GM12878 (cell line): ENCODE measurements around the gene REEP3. TPM values are rescaled to one million over a fixed set of nuclear protein-coding genes. Genes with fewer than 3 reads are reported as not detected.

ENCODE experiments used
- ATAC-seq: fragments of 200-7000 bp; cut with Tn5 transposase; 3 replicates; pipeline ENCODE4 v1.9.1; 2020; ENCODE audit warnings: mild to moderate bottlenecking, moderate library complexity
- Bru-seq: library from RNA; stranded (reverse); fragments of 400-500 nt; gene quantifications from one replicate; lab custom pipeline; 2021; lab: Mats Ljungman, UMichigan
- BruChase-seq, 2 experiments: library from RNA; stranded (reverse); fragments of 400-500 nt; gene quantifications; one replicate each; lab custom pipeline; 2021; lab: Mats Ljungman, UMichigan
- BruUV-seq: library from RNA; stranded (reverse); fragments of 400-500 nt; replicated peaks from 2 replicates; lab custom pipeline; 2021; lab: Mats Ljungman, UMichigan
- CTCF ChIA-PET: fragments of 300-600 bp; sonication (Branson Sonifier 250); formaldehyde crosslinking; extraction: SDS; loops from one replicate; lab custom pipeline; 2021; ENCODE audit warnings: inconsistent platforms; lab: Yijun Ruan, JAX
- POLR2A ChIA-PET: fragments of 350-600 bp; formaldehyde crosslinking; extraction: SDS; loops from one replicate; lab custom pipeline; 2021; ENCODE audit warnings: inconsistent platforms; lab: Charles Lee
- RAD21 ChIA-PET: fragments of 300-600 bp; sonication (Branson Sonifier 250); formaldehyde crosslinking; loops from one replicate; lab custom pipeline; 2023; ENCODE audit warnings: antibody characterized with exemption; ENCODE audit not compliant: unreplicated experiment; lab: Charles Lee
- SMC1A ChIA-PET: fragments of 300-600 bp; sonication (Branson Sonifier 250); formaldehyde crosslinking; loops from one replicate; lab custom pipeline; 2023; ENCODE audit not compliant: unreplicated experiment, uncharacterized antibody; lab: Charles Lee
- DNase-seq: peaks from one replicate; pipeline ENCODE4 v3.0.0-alpha.2; 2011; ENCODE audit warnings: low read depth, low spot score
- FAIRE-seq: peaks from 3 replicates; lab custom pipeline; 2011; peaks lifted over from hg19 to GRCh38; lab: Jason Lieb, UNC
- H2AFZ ChIP-seq: 2 replicates; pipeline ENCODE4 v1.6.0; 2011; ENCODE audit warnings: low read depth, low read length, control low read depth; ENCODE audit not compliant: control insufficient read depth
- H3K27ac ChIP-seq: 2 replicates; pipeline ENCODE4 v1.5.1; 2011; ENCODE audit warnings: control low read depth; ENCODE audit not compliant: control insufficient read depth, insufficient read depth
- H3K27me3 ChIP-seq, 2 experiments: replicated peaks in 1 of 2; 2 replicates each; pipeline versions ENCODE4 v1.6.0 to v1.6.1; 2011; ENCODE audit warnings: low read length in 1 of 2; ENCODE audit not compliant: control insufficient read depth in 2 of 2, insufficient read depth in 2 of 2
- H3K36me3 ChIP-seq, 2 experiments: 2 replicates each; pipeline ENCODE4 v1.5.1; 2011; ENCODE audit warnings: low read length in 1 of 2; ENCODE audit not compliant: control insufficient read depth in 2 of 2, insufficient read depth in 2 of 2
- H3K4me1 ChIP-seq: 2 replicates; pipeline ENCODE4 v1.6.1; 2011; ENCODE audit warnings: mild to moderate bottlenecking, low read length, moderate library complexity, mixed read lengths; ENCODE audit not compliant: control insufficient read depth, insufficient read depth
- H3K4me2 ChIP-seq: 2 replicates; pipeline ENCODE4 v1.6.0; 2011; ENCODE audit warnings: control low read depth; ENCODE audit not compliant: control insufficient read depth, insufficient read depth
- H3K4me3 ChIP-seq: fragments of 200-600 bp; sonication (generic); 2 replicates; pipeline ENCODE4 v1.5.1; 2016
- H3K79me2 ChIP-seq: 2 replicates; pipeline ENCODE4 v1.6.0; 2011; ENCODE audit warnings: low read length; ENCODE audit not compliant: control insufficient read depth, insufficient read depth
- H3K9ac ChIP-seq: 2 replicates; pipeline ENCODE4 v1.8.0; 2011; ENCODE audit warnings: low read length, control low read depth, mixed read lengths; ENCODE audit not compliant: control insufficient read depth, insufficient read depth
- H3K9me3 ChIP-seq: replicated peaks from 3 replicates; pipeline ENCODE4 v1.5.1; 2011; ENCODE audit warnings: mild to moderate bottlenecking, low read length; ENCODE audit not compliant: control insufficient read depth, insufficient read depth
- H4K20me1 ChIP-seq: 2 replicates; pipeline ENCODE4 v1.6.0; 2011; ENCODE audit not compliant: control insufficient read depth, insufficient read depth
- ASH2L ChIP-seq: fragments of 300-600, 200-600 bp; sonication (generic); IDR thresholded peaks from 2 replicates; pipeline ENCODE4 v1.6.1; 2017; ENCODE audit warnings: low read depth, mild to moderate bottlenecking, borderline replicate concordance
- HDGF ChIP-seq: fragments of 450-650 bp; IDR thresholded peaks from 2 replicates; pipeline ENCODE4 v1.6.1; 2016; ENCODE audit warnings: antibody characterized with exemption
- MEF2A ChIP-seq: IDR thresholded peaks from 2 replicates; pipeline ENCODE4 v1.6.1; 2011; ENCODE audit warnings: low read depth, mild to moderate bottlenecking, low read length, moderate library complexity; ENCODE audit not compliant: insufficient read depth
- POLR2A ChIP-seq: IDR thresholded peaks from 2 replicates; pipeline ENCODE4 v1.6.1; 2011; ENCODE audit warnings: low read depth, mild to moderate bottlenecking, low read length
- RELA ChIP-seq: fragments of 450-650 bp; IDR thresholded peaks from 2 replicates; pipeline ENCODE4 v1.8.0; 2014; ENCODE audit warnings: borderline replicate concordance; ENCODE audit not compliant: partially characterized antibody
- SREBF2 ChIP-seq: IDR thresholded peaks from 2 replicates; pipeline ENCODE4 v1.6.1; 2012; ENCODE audit warnings: mild to moderate bottlenecking, low read length
- SUPT20H ChIP-seq: IDR thresholded peaks from 2 replicates; pipeline ENCODE4 v1.6.1; 2011; ENCODE audit warnings: low read depth, mild to moderate bottlenecking, low read length, moderate library complexity, borderline replicate concordance; ENCODE audit not compliant: control insufficient read depth
- TAF1 ChIP-seq: IDR thresholded peaks from 2 replicates; pipeline ENCODE4 v1.6.1; 2011; ENCODE audit warnings: mild to moderate bottlenecking, low read depth, low read length, borderline replicate concordance
- WGBS: methylation state at CpG from one replicate; pipeline ENCODE4 v1.1.6; 2016; ENCODE audit warnings: low lambda C conversion rate; ENCODE audit not compliant: insufficient replicate concordance, insufficient coverage; ENCODE audit errors: missing lambda C conversion rate; 5-methylcytosine and 5-hydroxymethylcytosine counted together
- in situ Hi-C: fragments of 300-500 bp; cut with MboI; formaldehyde crosslinking; loops from 9 replicates; pipeline ENCODE4 v1.14.3; 2018; ENCODE audit warnings: mixed read lengths
- intact Hi-C: fragments of 100-400 bp; cut with micrococcal nuclease; formaldehyde crosslinking; loops from one replicate; pipeline ENCODE4 v1.14.2; 2022; ENCODE audit not compliant: unreplicated experiment
- long read RNA-seq, 2 experiments: library from polyadenylated mRNA; unstranded; transcript quantifications; one replicate each; pipeline ENCODE4 v2.0.0, GENCODE V29; 2019 to 2020
- polyA minus RNA-seq, 3 experiments: library from RNA; depleted of rRNA, polyadenylated mRNA; stranded (reverse); fragments of >200 nt; gene quantifications; 2 replicates each; pipeline ENCODE4 v1.2.3, GENCODE V29; 2011
- polyA plus RNA-seq, 11 experiments: library from polyadenylated mRNA; depleted of rRNA in 4 of 11; unstranded in 6 of 11; stranded (reverse) in 5 of 11; fragments of >200 nt; fragmentation: Nextera tagmentation in 4 of 11; fragmentation: Illumina TruSeq in 1 of 11; extraction: Ambion mirVana in 4 of 11; extraction: Trizol in 1 of 11; gene quantifications; 1 replicate in 1 of 11; 2 replicates in 10 of 11; pipeline versions ENCODE4 v1.2.1 to v1.2.3, GENCODE V29; 2011 to 2016; ENCODE audit warnings: inconsistent platforms in 2 of 11, missing spikeins in 2 of 11, low read depth in 1 of 11
- total RNA-seq, 4 experiments: library from RNA; depleted of rRNA in 3 of 4; stranded (reverse); fragments of >200 nt in 3 of 4; fragmentation: Illumina TruSeq in 1 of 4; extraction: Trizol in 1 of 4; gene quantifications; 2 replicates each; pipeline versions ENCODE4 v1.2.1 to v1.2.3, GENCODE V29; 2013 to 2021
- TF ChIP-seq, protein P1 (sequence below): fragments of 450-650 bp; IDR thresholded peaks from 2 replicates; pipeline ENCODE4 v1.6.1; 2018; ENCODE audit warnings: borderline replicate concordance, mild to moderate bottlenecking; ENCODE audit not compliant: partially characterized antibody
- TF ChIP-seq, protein P2 (sequence below): fragments of 450-650 bp; IDR thresholded peaks from 2 replicates; pipeline ENCODE4 v1.6.1; 2017; ENCODE audit warnings: low read depth, mild to moderate bottlenecking, moderate library complexity

REEP3 gene, protein sequence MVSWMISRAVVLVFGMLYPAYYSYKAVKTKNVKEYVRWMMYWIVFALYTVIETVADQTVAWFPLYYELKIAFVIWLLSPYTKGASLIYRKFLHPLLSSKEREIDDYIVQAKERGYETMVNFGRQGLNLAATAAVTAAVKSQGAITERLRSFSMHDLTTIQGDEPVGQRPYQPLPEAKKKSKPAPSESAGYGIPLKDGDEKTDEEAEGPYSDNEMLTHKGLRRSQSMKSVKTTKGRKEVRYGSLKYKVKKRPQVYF
- total RNA-seq (2013; cell fraction: nucleolus; rRNA removed), result 13.3 and 15.0 TPM in 2 replicates
- total RNA-seq (2014; rRNA removed) (14.6 and 17.9 TPM in 2 replicates), total RNA-seq (2014; rRNA removed; fragmentation: Illumina TruSeq; extraction: Trizol) (17.2 and 18.6 TPM in 2 replicates), total RNA-seq (2021) (21.6 and 23.3 TPM in 2 replicates), polyA plus RNA-seq (2011; rRNA removed) (11.7 and 20.7 TPM in 2 replicates), polyA plus RNA-seq (2014; fragmentation: Illumina TruSeq; extraction: Trizol) (18.8 and 21.6 TPM in 2 replicates), polyA plus RNA-seq (2014; fragmentation: Nextera tagmentation; extraction: Ambion mirVana) (10 to 100 TPM in 1 of 2 experiments, 1 to 10 TPM in 1; 4.9 to 10.1 TPM), polyA plus RNA-seq (2014; rRNA removed) (8.5 and 10.5 TPM in 2 replicates), polyA plus RNA-seq (2016; fragmentation: Nextera tagmentation; extraction: Ambion mirVana) (10 to 100 TPM; 17.9 to 25.9 TPM), polyA minus RNA-seq (2011; rRNA and poly(A)+ RNA removed) (4.8 and 5.9 TPM in 2 replicates), Bru-seq, nascent RNA (percentile 66 among the genes with signal in this experiment), BruChase-seq, experiment 1, labeled RNA remaining after a 6-hour chase (percentile 70 among the genes with signal in this experiment), BruChase-seq, experiment 2, labeled RNA remaining after a 2-hour chase (percentile 64 among the genes with signal in this experiment)
- polyA plus RNA-seq (2011; ENCODE audit: low read depth), result 2.4 TPM
- 5.2 and 6.4 TPM in 2 replicates for polyA plus RNA-seq (2011; cell fraction: cytosol; rRNA removed)
- polyA plus RNA-seq (2011; cell fraction: nucleus; rRNA removed), result 3.5 and 3.6 TPM in 2 replicates
- polyA plus RNA-seq (2012), result 4.6 and 7.0 TPM in 2 replicates
- 4.0 and 4.8 TPM in 2 replicates for polyA minus RNA-seq (2011; cell fraction: cytosol; rRNA and poly(A)+ RNA removed)
- polyA minus RNA-seq (2011; cell fraction: nucleus; rRNA and poly(A)+ RNA removed), result 1.3 and 2.8 TPM in 2 replicates
- long read RNA-seq, experiment 1, full-length matches to known transcripts, result 3 of 6 reads
- long read RNA-seq, experiment 1, partial matches to known transcripts, result 1 of 6 reads
- long read RNA-seq, experiment 1, other reads (novel, unspliced or antisense), result 2 of 6 reads
- long read RNA-seq, experiment 2, full-length matches to known transcripts, result 5 of 12 reads
- long read RNA-seq, experiment 2, partial matches to known transcripts, result 0 of 12 reads
- long read RNA-seq, experiment 2, other reads (novel, unspliced or antisense), result 7 of 12 reads

DNA sequence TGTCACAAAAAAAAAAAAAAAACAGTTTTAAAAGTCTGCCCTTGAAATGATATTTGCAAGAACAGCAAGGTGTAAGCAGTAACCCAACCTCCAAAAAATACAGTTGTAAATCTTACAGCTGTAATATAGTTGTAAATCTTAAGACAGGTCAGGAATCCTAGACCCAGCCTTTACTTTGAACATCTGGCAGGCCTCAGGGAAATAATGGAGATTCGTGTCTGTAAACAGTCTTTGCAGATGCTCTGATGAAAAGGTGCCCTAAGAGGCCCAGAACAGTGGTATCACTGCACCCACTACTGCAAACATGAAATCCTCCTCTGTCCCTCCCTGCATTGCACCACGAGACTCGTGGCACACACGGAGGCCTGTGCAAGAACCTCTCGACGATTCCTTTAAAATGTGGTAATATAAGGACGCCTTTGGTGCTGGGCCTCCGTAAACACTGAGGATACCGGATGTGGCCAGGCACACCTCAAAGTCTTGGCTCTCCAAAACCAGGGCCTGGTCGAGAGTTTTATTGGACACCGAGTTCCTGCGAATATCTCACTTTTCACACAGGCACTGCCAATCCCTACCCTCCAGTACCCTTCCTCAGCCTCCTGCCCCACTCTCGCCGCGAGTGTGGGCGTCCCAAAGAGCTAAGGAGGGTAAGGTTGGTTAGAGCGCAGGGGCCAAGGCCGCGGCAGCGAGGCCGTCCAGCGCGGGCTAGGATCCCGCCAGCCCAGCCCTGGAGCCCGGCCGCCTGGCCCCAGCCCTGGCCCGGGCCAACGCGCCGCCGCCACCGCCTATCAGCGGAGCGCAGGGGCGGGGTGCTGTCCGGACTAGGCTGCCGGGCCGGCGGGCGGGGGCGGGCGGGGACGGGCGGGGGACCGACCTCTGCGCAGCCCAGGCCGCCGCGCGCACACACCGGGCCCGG, at the start of gene REEP3:
Gene REEP3 (plus strand): TSS at position 902 of the 916 bp plus-strand sequence. CDS start 145 bp downstream, outside the sequence.
- Histone ChIP-seq H3K79me2 (peaks cover 78% of the 10 kb centered on the region), H2AFZ (peak within 1 kb of the TSS; percentile 88), H3K4me2 (peak within 1 kb of the TSS; percentile 95), H3K9ac (peak within 1 kb of the TSS; percentile 93), H3K27me3 (no peaks in the 10 kb centered on the region), H3K4me1 (peaks cover 12% of the 10 kb centered on the region; the same call in 1 of the 2 replicates), H3K36me3 (no peaks in the 10 kb centered on the region), H4K20me1 (no peaks in the 10 kb centered on the region), H3K9me3 (no peaks in the 10 kb centered on the region; the same call in 2 of the 3 replicates), H3K4me3 (peak within 1 kb of the TSS; percentile 89), H3K27ac (peak within 1 kb of the TSS; percentile 92)
- DNase-seq (no peak), FAIRE-seq (no peak), ATAC-seq (peak; percentile 83)
- ChIA-PET SMC1A (interaction anchor here (0.9 to 2.3 kb wide), 7 partner anchors 15 to 353 kb away, joined by 3 to 9 read pairs (median 4); no protein-coding TSS in a partner anchor), POLR2A (interaction anchor here (1.9 to 2.0 kb wide), 2 partner anchors 110 to 285 kb away, joined by 7 to 10 read pairs; no protein-coding TSS in a partner anchor), CTCF (interaction anchor here (0.9 kb wide), 1 partner anchor 87 kb away, joined by 3 read pairs; no protein-coding TSS in a partner anchor), RAD21 (interaction anchor here (0.9 to 4.4 kb wide), 5 partner anchors 54 to 303 kb away, joined by 3 to 25 read pairs (median 3); no protein-coding TSS in a partner anchor)
- 2% methylated on average over 44 of the region's 52 CpGs for WGBS
- intact Hi-C loops, result loop anchor here (2.0 to 5.0 kb wide), 3 partner anchors 56 to 253 kb away; partner anchors contain the start of gene JMJD1C
- BruUV-seq, result no TSS peak
- in situ Hi-C loops, result no loop called here
- TF ChIP-seq HDGF (no peak), TAF1 (no peak), POLR2A (peak; percentile 77), SREBF2 (no peak), ASH2L (no peak), MEF2A (no peak), RELA (no peak), SUPT20H (no peak)
- TF ChIP-seq, protein P1, sequence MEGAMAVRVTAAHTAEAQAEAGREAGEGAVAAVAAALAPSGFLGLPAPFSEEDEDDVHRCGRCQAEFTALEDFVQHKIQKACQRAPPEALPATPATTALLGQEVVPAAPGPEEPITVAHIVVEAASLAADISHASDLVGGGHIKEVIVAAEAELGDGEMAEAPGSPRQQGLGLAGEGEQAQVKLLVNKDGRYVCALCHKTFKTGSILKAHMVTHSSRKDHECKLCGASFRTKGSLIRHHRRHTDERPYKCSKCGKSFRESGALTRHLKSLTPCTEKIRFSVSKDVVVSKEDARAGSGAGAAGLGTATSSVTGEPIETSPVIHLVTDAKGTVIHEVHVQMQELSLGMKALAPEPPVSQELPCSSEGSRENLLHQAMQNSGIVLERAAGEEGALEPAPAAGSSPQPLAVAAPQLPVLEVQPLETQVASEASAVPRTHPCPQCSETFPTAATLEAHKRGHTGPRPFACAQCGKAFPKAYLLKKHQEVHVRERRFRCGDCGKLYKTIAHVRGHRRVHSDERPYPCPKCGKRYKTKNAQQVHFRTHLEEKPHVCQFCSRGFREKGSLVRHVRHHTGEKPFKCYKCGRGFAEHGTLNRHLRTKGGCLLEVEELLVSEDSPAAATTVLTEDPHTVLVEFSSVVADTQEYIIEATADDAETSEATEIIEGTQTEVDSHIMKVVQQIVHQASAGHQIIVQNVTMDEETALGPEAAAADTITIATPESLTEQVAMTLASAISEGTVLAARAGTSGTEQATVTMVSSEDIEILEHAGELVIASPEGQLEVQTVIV, result no peak
- TF ChIP-seq, protein P2, sequence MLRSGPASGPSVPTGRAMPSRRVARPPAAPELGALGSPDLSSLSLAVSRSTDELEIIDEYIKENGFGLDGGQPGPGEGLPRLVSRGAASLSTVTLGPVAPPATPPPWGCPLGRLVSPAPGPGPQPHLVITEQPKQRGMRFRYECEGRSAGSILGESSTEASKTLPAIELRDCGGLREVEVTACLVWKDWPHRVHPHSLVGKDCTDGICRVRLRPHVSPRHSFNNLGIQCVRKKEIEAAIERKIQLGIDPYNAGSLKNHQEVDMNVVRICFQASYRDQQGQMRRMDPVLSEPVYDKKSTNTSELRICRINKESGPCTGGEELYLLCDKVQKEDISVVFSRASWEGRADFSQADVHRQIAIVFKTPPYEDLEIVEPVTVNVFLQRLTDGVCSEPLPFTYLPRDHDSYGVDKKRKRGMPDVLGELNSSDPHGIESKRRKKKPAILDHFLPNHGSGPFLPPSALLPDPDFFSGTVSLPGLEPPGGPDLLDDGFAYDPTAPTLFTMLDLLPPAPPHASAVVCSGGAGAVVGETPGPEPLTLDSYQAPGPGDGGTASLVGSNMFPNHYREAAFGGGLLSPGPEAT, result 0 out of 2 replicates have a peak, but pooled peaks have one; percentile 24
